ENCODE results near the gene BPIFB2.

- no peak for TF ChIP-seq EZH2 (IDR thresholded peaks at IDR 0.05; ENCODE audit: insufficient read depth, low read length)
- TF ChIP-seq CTCF (IDR thresholded peaks at IDR 0.05; ENCODE audit: insufficient read depth, low read depth, low read length), result no peak
These were observed 23.1 kb downstream of the BPIFB2 start for GRCh38 chr20:33030569-33030968.

Measured in astrocyte (in vitro differentiated cells and primary cell).